ENCODE measurements around the gene LRP2BP.

The LRP2BP gene

GRCh38 chr4:185384930-185385331 lies 10.8 kb downstream of the LRP2BP start:
- H3K4me3 ChIP-seq (ENCODE audit: low read depth, low read length): no peak overlapping the region
- in situ Hi-C loops (cut with HindIII; ENCODE audit: low sequenced_read_pairs): no loop called here
- no peak for TF ChIP-seq CTCF (IDR thresholded peaks at IDR 0.05; ENCODE audit: low read depth, low read length)
- no peak for DNase-seq (ENCODE audit: low read depth, low spot score)

DNA sequence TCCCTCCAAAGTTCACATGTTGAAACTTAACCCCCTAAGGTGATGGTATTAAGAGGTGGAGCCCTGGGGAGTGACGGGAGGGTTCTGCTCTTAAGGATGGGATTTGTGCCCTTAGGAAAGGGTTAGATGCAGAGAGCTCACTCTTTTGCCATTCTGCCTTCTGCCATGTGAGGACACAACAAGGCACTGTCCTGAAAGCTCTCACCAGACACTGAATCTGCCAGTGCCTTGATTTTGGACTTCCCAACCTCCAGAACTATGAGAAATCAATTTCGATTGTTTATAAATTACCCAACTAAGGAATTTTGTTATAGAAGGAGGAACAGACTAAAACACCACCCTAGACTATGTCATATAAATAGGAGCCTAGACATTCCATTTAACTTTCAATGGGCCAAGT lies 11.7 kb downstream of the LRP2BP start:
- in situ Hi-C loops (cut with HindIII; ENCODE audit: low sequenced_read_pairs): no loop called here
- H3K4me3 ChIP-seq (ENCODE audit: low read depth, low read length): no peak overlapping the region
- no peak for TF ChIP-seq CTCF (IDR thresholded peaks at IDR 0.05; ENCODE audit: low read depth, low read length)
- DNase-seq (ENCODE audit: low read depth, low spot score): no peak

- H3K4me3 ChIP-seq (ENCODE audit: low read depth, low read length): no peak overlapping the region
- no peak for DNase-seq (ENCODE audit: low read depth, low spot score)
- TF ChIP-seq CTCF (IDR thresholded peaks at IDR 0.05; ENCODE audit: low read depth, low read length): no peak
- in situ Hi-C loops (cut with HindIII; ENCODE audit: low sequenced_read_pairs): no loop called here
Observed at GRCh38 chr4:185383451-185383850, 12.3 kb downstream of the LRP2BP start.

- no peak overlapping the region for H3K4me3 ChIP-seq (ENCODE audit: low read depth, low read length)
- in situ Hi-C loops (cut with HindIII; ENCODE audit: low sequenced_read_pairs): no loop called here
- no peak for DNase-seq (ENCODE audit: low read depth, low spot score)
- TF ChIP-seq CTCF (IDR thresholded peaks at IDR 0.05; ENCODE audit: low read depth, low read length): no peak
Observed at GRCh38 chr4:185382754-185383153, 13.0 kb downstream of the LRP2BP start.

DNA sequence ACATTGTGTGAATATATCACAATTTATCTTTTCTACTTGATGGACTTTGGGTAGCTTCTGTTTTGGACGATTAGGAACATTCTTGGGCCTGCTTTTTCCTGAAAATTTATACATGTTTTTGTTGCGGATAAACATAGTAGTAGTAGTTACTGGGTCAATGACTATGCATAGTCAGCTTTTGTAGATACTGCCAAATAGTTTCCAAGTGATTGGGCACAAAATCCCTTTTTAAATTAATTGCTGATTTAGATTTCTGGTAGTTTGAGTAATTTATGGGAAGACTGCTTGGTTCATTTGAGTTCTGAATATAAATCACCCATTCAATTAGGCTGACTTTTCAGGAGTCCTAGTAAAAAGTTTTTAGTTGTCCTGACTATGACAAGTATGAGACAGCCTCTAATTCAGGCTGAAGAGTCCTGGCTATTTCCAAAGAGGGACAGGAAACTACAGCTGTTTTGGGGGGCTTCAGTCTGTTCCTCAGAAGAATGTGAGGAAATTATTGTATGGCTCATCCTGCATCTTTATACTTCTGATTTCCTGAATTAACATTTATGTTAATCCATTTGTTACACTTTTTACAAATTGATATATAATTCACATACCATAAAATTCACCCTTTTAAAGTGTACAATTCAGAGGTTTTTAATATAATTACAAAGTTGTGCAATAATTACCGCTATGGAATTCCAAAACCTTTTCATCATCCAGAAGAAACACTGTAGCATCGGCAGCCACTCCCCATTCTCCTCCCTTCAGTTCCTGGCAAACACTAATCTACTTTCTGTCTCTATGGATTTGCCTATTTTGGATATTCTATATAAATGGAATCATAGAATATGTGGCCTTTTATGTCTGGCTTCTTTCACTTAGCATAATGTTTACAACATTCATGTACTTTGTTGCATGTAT lies 14.2 kb downstream of the LRP2BP start:
- no peak for TF ChIP-seq CTCF (IDR thresholded peaks at IDR 0.05; ENCODE audit: low read depth, low read length)
- H3K4me3 ChIP-seq (ENCODE audit: low read depth, low read length): no peak overlapping the region
- no peak for DNase-seq (ENCODE audit: low read depth, low spot score)
- in situ Hi-C loops (cut with HindIII; ENCODE audit: low sequenced_read_pairs): no loop called here

GRCh38 chr4:185380320-185380719 lies 15.4 kb downstream of the LRP2BP start:
- TF ChIP-seq CTCF (IDR thresholded peaks at IDR 0.05; ENCODE audit: low read depth, low read length): no peak
- DNase-seq (ENCODE audit: low read depth, low spot score): no peak
- H3K4me3 ChIP-seq (ENCODE audit: low read depth, low read length): no peak overlapping the region
- in situ Hi-C loops (cut with HindIII; ENCODE audit: low sequenced_read_pairs): no loop called here
